Liver (tissue), 3 donors: ENCODE results near the gene ATP2B2.

Source experiments
- ATF3 ChIP-seq: IDR thresholded peaks from 2 replicates; pipeline ENCODE4 v1.6.1; 2016; ENCODE audit warnings: antibody characterized with exemption
- CTCF ChIP-seq: fragments of 150-350 bp; IDR thresholded peaks from 2 replicates; pipeline ENCODE4 v1.5.1; 2017; ENCODE audit warnings: improper control_type of control experiment, low read depth, low read length; ENCODE audit not compliant: missing input control
- EGR1 ChIP-seq, 2 donors: IDR thresholded peaks; 2 replicates each; pipeline ENCODE4 v1.6.1; 2016 to 2018; ENCODE audit warnings: antibody characterized with exemption in 2 of 2, low read depth in 2 of 2
- HNF4A ChIP-seq, 2 donors: conservative IDR thresholded peaks; 2 replicates each; pipeline ENCODE4 v1.6.1; 2016; ENCODE audit warnings: antibody characterized with exemption in 2 of 2, mild to moderate bottlenecking in 2 of 2
- HNF4G ChIP-seq: IDR thresholded peaks from 2 replicates; pipeline ENCODE4 v1.6.1; 2016; ENCODE audit warnings: antibody characterized with exemption
- JUND ChIP-seq, 2 donors: IDR thresholded peaks; 2 replicates each; pipeline ENCODE4 v1.6.1; 2016; ENCODE audit warnings: antibody characterized with exemption in 2 of 2
- NR2F2 ChIP-seq: IDR thresholded peaks from 2 replicates; pipeline ENCODE4 v1.6.1; 2016; ENCODE audit warnings: antibody characterized with exemption
- RAD21 ChIP-seq, 2 donors: IDR thresholded peaks; 2 replicates each; pipeline ENCODE4 v1.6.1; 2016; ENCODE audit warnings: antibody characterized with exemption in 2 of 2, mild to moderate bottlenecking in 2 of 2
- REST ChIP-seq: IDR thresholded peaks from 2 replicates; pipeline ENCODE4 v1.6.1; 2016; ENCODE audit warnings: antibody characterized with exemption, mild to moderate bottlenecking
- SP1 ChIP-seq: IDR thresholded peaks from 2 replicates; pipeline ENCODE4 v1.6.1; 2018; ENCODE audit warnings: antibody characterized with exemption, mild to moderate bottlenecking
- TAF1 ChIP-seq: conservative IDR thresholded peaks from 2 replicates; pipeline ENCODE4 v1.6.1; 2016; ENCODE audit warnings: antibody characterized with exemption, mild to moderate bottlenecking
- YY1 ChIP-seq: IDR thresholded peaks from 2 replicates; pipeline ENCODE4 v1.6.1; 2016; ENCODE audit warnings: antibody characterized with exemption, mild to moderate bottlenecking
- TF ChIP-seq, protein P1 (sequence below): IDR thresholded peaks from 2 replicates; pipeline ENCODE4 v1.6.1; 2016; ENCODE audit warnings: antibody characterized with exemption
- TF ChIP-seq, protein P2 (sequence below): IDR thresholded peaks from 2 replicates; pipeline ENCODE4 v1.6.1; 2016; ENCODE audit warnings: antibody characterized with exemption
- donor health status: healthy.
- donor health status: healthy.

DNA sequence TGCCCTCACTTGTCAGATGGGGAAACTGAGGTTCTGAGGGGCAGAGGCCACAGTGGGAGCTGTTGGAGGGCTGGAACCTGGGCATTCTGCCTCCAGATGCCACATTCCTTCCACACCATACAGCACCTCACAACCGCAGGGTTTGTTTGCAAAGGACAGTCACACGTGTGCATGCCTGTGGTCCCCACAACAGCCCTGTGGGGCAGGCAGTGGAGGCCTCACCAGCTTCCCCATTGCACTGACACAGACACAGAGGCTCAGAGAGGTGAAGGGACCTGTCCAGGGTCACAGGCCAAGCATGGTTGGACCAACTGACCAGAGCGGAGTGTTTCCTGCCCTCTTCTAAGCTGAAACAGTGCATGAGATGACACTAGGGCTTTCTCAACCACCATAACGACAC, 109.3 kb downstream of the ATP2B2 start:
- TF ChIP-seq CTCF (no peak), ATF3 (no peak), JUND (IDR thresholded peaks at IDR 0.05) (no peak), TAF1 (no peak), HNF4A (conservative IDR thresholded peaks at IDR 0.05) (no peak), RAD21 (IDR thresholded peaks at IDR 0.05) (no peak), YY1 (no peak), HNF4G (no peak), REST (no peak), SP1 (no peak), NR2F2 (no peak), EGR1 (IDR thresholded peaks at IDR 0.05; ENCODE audit: low read depth in 2 of 2) (no peak)
- TF ChIP-seq, protein P1, sequence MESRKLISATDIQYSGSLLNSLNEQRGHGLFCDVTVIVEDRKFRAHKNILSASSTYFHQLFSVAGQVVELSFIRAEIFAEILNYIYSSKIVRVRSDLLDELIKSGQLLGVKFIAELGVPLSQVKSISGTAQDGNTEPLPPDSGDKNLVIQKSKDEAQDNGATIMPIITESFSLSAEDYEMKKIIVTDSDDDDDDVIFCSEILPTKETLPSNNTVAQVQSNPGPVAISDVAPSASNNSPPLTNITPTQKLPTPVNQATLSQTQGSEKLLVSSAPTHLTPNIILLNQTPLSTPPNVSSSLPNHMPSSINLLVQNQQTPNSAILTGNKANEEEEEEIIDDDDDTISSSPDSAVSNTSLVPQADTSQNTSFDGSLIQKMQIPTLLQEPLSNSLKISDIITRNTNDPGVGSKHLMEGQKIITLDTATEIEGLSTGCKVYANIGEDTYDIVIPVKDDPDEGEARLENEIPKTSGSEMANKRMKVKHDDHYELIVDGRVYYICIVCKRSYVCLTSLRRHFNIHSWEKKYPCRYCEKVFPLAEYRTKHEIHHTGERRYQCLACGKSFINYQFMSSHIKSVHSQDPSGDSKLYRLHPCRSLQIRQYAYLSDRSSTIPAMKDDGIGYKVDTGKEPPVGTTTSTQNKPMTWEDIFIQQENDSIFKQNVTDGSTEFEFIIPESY, result no peak
- TF ChIP-seq, protein P2, sequence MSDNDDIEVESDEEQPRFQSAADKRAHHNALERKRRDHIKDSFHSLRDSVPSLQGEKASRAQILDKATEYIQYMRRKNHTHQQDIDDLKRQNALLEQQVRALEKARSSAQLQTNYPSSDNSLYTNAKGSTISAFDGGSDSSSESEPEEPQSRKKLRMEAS, result no peak
